ENCODE data around the gene ACTR5. TPM values are rescaled to one million over a fixed set of nuclear protein-coding genes. Genes with fewer than 3 reads are reported as not detected.
A peak's percentile ranks its signal among the peaks of the same experiment; 100 is the strongest.

Gene ACTR5
- total and polyA plus RNA-seq, 2 of the 13 experiments (the other 11 are each of a cell fraction or from before 2014, with no cell fraction given) = 19.5 to 20.5 TPM

GRCh38 chr20:38730989-38731737 is 17.1 kb upstream of the ACTR5 start (continued):
- 0 out of 2 replicates have a peak, but pooled peaks have one; percentile 59 for TF ChIP-seq POGK (CRISPR knock-in tag; conservative IDR thresholded peaks at IDR 0.05)
- no peak for TF ChIP-seq ZNF33B (CRISPR knock-in tag; IDR thresholded peaks at IDR 0.05)
- TF ChIP-seq SOX6 (IDR thresholded peaks at IDR 0.05) = no peak
- TF ChIP-seq SOX6 (CRISPR knock-in tag; IDR thresholded peaks at IDR 0.05) = peak; percentile 52
- no peak; the same call in 1 of the 2 replicates for TF ChIP-seq ZNF430 (CRISPR knock-in tag; IDR thresholded peaks at IDR 0.05)
- peak; percentile 62; the same call in 1 of the 2 replicates for TF ChIP-seq HBP1 (CRISPR knock-in tag; IDR thresholded peaks at IDR 0.05; ENCODE audit: low read depth)
- TF ChIP-seq ZMYM3 (CRISPR knock-in tag; IDR thresholded peaks at IDR 0.05) = no peak
- TF ChIP-seq ZBTB26 (CRISPR knock-in tag; IDR thresholded peaks at IDR 0.05; ENCODE audit: borderline replicate concordance) = 0 out of 2 replicates have a peak, but pooled peaks have one; percentile 14
- 0 out of 2 replicates have a peak, but pooled peaks have one; percentile 58 for TF ChIP-seq ZNF577 (CRISPR knock-in tag; IDR thresholded peaks at IDR 0.05; ENCODE audit: borderline replicate concordance, low read depth)
- no peak for TF ChIP-seq HMG20A (CRISPR knock-in tag; IDR thresholded peaks at IDR 0.05; ENCODE audit: borderline replicate concordance)
- TF ChIP-seq ZNF326 (CRISPR knock-in tag; IDR thresholded peaks at IDR 0.05; ENCODE audit: borderline replicate concordance) = no peak
- no peak for TF ChIP-seq DBP (CRISPR knock-in tag; IDR thresholded peaks at IDR 0.05; ENCODE audit: not compliant biosample characterization)
- no peak for TF ChIP-seq RBM22 (optimal IDR thresholded peaks at IDR 0.05; ENCODE audit: low read length)
- no peak for TF ChIP-seq KLF11 (CRISPR knock-in tag; IDR thresholded peaks at IDR 0.05)
- no peak for TF ChIP-seq GATA4 (IDR thresholded peaks at IDR 0.05; ENCODE audit: borderline replicate concordance, low read depth)
- TF ChIP-seq DRAP1 (CRISPR knock-in tag; IDR thresholded peaks at IDR 0.05) = no peak; the same call in 1 of the 2 replicates
- no peak for TF ChIP-seq KDM5A (IDR thresholded peaks at IDR 0.05; ENCODE audit: borderline replicate concordance, low read length)
- TF ChIP-seq ZNF552 (CRISPR knock-in tag; IDR thresholded peaks at IDR 0.05; ENCODE audit: borderline replicate concordance) = no peak
- peak; percentile 63 for TF ChIP-seq PATZ1 (CRISPR knock-in tag; IDR thresholded peaks at IDR 0.05)
- no peak for TF ChIP-seq POLR2G (IDR thresholded peaks at IDR 0.05; ENCODE audit: low read depth, low read length)
- no peak for TF ChIP-seq ZNF343 (CRISPR knock-in tag; IDR thresholded peaks at IDR 0.05)
- peak; percentile 56; the same call in 1 of the 2 replicates for TF ChIP-seq BHLHE40 (IDR thresholded peaks at IDR 0.05; ENCODE audit: low read length)
